Stimulated activated naive CD8-positive, alpha-beta T cell treated with anti-CD3 and anti-CD28 coated beads, Interleukin-15, Interleukin-2, amounts not matched to agents 100 ng/mL and 50 ng/mL, for 24 hours (primary cell): ENCODE data around the gene DISP2.

ENCODE experiments used
- H3K27ac Mint-ChIP-seq: one replicate; pipeline ENCODE4 v1.8.0; 2021; ENCODE audit warnings: mild to moderate bottlenecking, mixed read lengths
- H3K27me3 Mint-ChIP-seq: one replicate; pipeline ENCODE4 v1.8.0; 2021; ENCODE audit warnings: mixed read lengths
- H3K36me3 Mint-ChIP-seq: one replicate; pipeline ENCODE4 v1.8.0; 2021; ENCODE audit warnings: low read depth, mixed read lengths
- H3K4me1 Mint-ChIP-seq: one replicate; pipeline ENCODE4 v1.8.0; 2021; ENCODE audit warnings: low read depth, mixed read lengths
- H3K4me3 Mint-ChIP-seq: one replicate; pipeline ENCODE4 v1.8.0; 2021; ENCODE audit warnings: mild to moderate bottlenecking, mixed read lengths
- H3K9me3 Mint-ChIP-seq: one replicate; pipeline ENCODE4 v1.8.0; 2021; ENCODE audit warnings: mixed read lengths

Gene DISP2

GRCh38 chr15:40424483-40425115, 66.6 kb downstream of the DISP2 start:
- H3K36me3 Mint-ChIP-seq, result no peaks in the 10 kb centered on the region
- no peaks in the 10 kb centered on the region for H3K27me3 Mint-ChIP-seq
- H3K27ac Mint-ChIP-seq, result no peak overlapping the region
- H3K9me3 Mint-ChIP-seq, result no peaks in the 10 kb centered on the region
- no peak overlapping the region for H3K4me3 Mint-ChIP-seq
- H3K4me1 Mint-ChIP-seq, result no peaks in the 10 kb centered on the region

GRCh38 chr15:40425681-40426080, 67.7 kb downstream of the DISP2 start:
- Mint-ChIP-seq H3K27ac (no peak overlapping the region), H3K4me1 (no peaks in the 10 kb centered on the region), H3K9me3 (no peaks in the 10 kb centered on the region)

GRCh38 chr15:40427188-40427587, 69.2 kb downstream of the DISP2 start:
- Mint-ChIP-seq H3K27ac (no peak overlapping the region), H3K4me3 (no peak overlapping the region), H3K36me3 (no peaks in the 10 kb centered on the region), H3K4me1 (no peaks in the 10 kb centered on the region), H3K9me3 (no peaks in the 10 kb centered on the region), H3K27me3 (no peaks in the 10 kb centered on the region)

More at GRCh38 chr15:40425681-40426080, 67.7 kb downstream of the DISP2 start:
- no peaks in the 10 kb centered on the region for H3K27me3 Mint-ChIP-seq
- no peaks in the 10 kb centered on the region for H3K36me3 Mint-ChIP-seq
- no peak overlapping the region for H3K4me3 Mint-ChIP-seq

- H3K4me1 Mint-ChIP-seq, result no peaks in the 10 kb centered on the region
- H3K4me3 Mint-ChIP-seq, result no peak overlapping the region
- H3K27me3 Mint-ChIP-seq, result no peaks in the 10 kb centered on the region
- no peaks in the 10 kb centered on the region for H3K9me3 Mint-ChIP-seq
- no peaks in the 10 kb centered on the region for H3K36me3 Mint-ChIP-seq
- H3K27ac Mint-ChIP-seq, result no peak overlapping the region
Measured at GRCh38 chr15:40428185-40428584, 70.2 kb downstream of the DISP2 start.
